ENCODE results near the gene IQCN.

IQCN gene

DNA sequence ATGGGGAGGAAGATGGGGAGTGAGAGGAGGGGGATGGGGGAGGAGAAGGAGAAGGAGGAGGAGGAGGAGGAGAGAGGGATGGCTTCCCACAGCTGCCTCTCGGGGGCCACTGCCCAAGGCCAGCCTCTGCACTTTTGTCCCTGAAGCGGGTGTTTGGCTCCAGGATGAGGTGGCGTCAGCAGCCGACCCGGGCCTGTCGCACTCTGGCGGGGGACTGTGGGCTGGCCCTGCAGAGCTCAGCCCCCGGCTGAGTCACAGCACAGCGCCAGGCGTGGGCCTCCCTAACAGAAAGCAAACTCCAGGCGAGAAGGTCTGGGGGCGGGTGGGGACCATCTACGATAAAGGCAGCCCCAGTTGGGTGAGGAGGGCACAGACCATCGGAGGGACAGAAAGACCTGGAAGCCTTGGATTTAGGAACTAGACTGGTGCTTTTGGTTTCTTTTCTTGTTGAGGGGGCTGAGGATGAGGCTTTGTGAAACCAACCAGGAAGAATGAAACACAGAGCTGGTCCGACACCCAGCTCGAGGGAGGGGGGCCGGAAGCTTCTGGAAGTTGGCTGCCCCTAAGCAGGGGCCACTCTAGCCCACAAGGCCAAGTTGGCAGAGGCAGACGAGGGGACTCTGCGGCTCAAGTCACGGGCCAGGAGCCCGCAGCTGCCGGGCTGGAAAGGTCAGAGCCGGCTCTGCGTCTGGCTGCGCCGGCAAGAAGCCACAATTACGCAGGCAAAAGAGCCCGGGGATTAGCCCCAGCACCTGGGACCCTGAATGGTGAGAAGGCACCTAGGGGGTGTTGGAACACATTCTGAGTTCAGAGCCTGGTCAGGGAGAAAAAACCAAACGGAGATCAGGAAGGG, 30.4 kb upstream of the IQCN start (continued):
- TF ChIP-seq, protein P1, sequence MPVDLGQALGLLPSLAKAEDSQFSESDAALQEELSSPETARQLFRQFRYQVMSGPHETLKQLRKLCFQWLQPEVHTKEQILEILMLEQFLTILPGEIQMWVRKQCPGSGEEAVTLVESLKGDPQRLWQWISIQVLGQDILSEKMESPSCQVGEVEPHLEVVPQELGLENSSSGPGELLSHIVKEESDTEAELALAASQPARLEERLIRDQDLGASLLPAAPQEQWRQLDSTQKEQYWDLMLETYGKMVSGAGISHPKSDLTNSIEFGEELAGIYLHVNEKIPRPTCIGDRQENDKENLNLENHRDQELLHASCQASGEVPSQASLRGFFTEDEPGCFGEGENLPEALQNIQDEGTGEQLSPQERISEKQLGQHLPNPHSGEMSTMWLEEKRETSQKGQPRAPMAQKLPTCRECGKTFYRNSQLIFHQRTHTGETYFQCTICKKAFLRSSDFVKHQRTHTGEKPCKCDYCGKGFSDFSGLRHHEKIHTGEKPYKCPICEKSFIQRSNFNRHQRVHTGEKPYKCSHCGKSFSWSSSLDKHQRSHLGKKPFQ (tag by site-specific recombination; IDR thresholded peaks at IDR 0.05), result no peak
- TF ChIP-seq, protein P2, sequence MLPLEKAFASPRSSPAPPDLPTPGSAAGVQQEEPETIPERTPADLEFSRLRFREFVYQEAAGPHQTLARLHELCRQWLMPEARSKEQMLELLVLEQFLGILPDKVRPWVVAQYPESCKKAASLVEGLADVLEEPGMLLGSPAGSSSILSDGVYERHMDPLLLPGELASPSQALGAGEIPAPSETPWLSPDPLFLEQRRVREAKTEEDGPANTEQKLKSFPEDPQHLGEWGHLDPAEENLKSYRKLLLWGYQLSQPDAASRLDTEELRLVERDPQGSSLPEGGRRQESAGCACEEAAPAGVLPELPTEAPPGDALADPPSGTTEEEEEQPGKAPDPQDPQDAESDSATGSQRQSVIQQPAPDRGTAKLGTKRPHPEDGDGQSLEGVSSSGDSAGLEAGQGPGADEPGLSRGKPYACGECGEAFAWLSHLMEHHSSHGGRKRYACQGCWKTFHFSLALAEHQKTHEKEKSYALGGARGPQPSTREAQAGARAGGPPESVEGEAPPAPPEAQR (tag by site-specific recombination; IDR thresholded peaks at IDR 0.05), result no peak
- TF ChIP-seq ZNF138 (tag by site-specific recombination; IDR thresholded peaks at IDR 0.05; ENCODE audit: borderline replicate concordance) (no peak), SCRT1 (tag by site-specific recombination; IDR thresholded peaks at IDR 0.05; ENCODE audit: borderline replicate concordance) (no peak), ZBTB1 (tag by site-specific recombination; IDR thresholded peaks at IDR 0.05) (peak; percentile 70; the same call in 1 of the 2 replicates), ZNF311 (tag by site-specific recombination; IDR thresholded peaks at IDR 0.05; ENCODE audit: borderline replicate concordance) (no peak), ZSCAN30 (tag by site-specific recombination; IDR thresholded peaks at IDR 0.05) (no peak), ZNF747 (tag by site-specific recombination; IDR thresholded peaks at IDR 0.05) (no peak), ZNF155 (tag by site-specific recombination; IDR thresholded peaks at IDR 0.05) (no peak), REPIN1 (tag by site-specific recombination; IDR thresholded peaks at IDR 0.05; ENCODE audit: low read depth) (no peak), ZNF184 (tag by site-specific recombination; IDR thresholded peaks at IDR 0.05) (no peak), ZNF585B (tag by site-specific recombination; IDR thresholded peaks at IDR 0.05) (no peak), KLF9 (tag by site-specific recombination; IDR thresholded peaks at IDR 0.05; ENCODE audit: low read depth) (0 out of 2 replicates have a peak, but pooled peaks have one; percentile 17), ZFP69B (tag by site-specific recombination; IDR thresholded peaks at IDR 0.05) (peak; percentile 61; the same call in 1 of the 2 replicates), OVOL3 (tag by site-specific recombination; IDR thresholded peaks at IDR 0.05) (no peak), ZBTB20 (tag by site-specific recombination; IDR thresholded peaks at IDR 0.05) (peak; percentile 40; the same call in 1 of the 2 replicates), PRDM1 (tag by site-specific recombination; IDR thresholded peaks at IDR 0.05) (0 out of 2 replicates have a peak, but pooled peaks have one; percentile 38), ZNF169 (tag by site-specific recombination; IDR thresholded peaks at IDR 0.05) (no peak), ZNF776 (tag by site-specific recombination; IDR thresholded peaks at IDR 0.05; ENCODE audit: borderline replicate concordance) (no peak), ZNF335 (tag by site-specific recombination; conservative IDR thresholded peaks at IDR 0.05) (peak; percentile 55), ZNF274 (IDR thresholded peaks at IDR 0.05; ENCODE audit: low read length) (no peak), ZNF274 (tag by site-specific recombination; IDR thresholded peaks at IDR 0.05; ENCODE audit: borderline replicate concordance) (no peak), ZNF133 (tag by site-specific recombination; IDR thresholded peaks at IDR 0.05) (no peak), ZNF623 (tag by site-specific recombination; IDR thresholded peaks at IDR 0.05) (peak; percentile 11; the same call in 1 of the 2 replicates), ZNF76 (tag by site-specific recombination; IDR thresholded peaks at IDR 0.05; ENCODE audit: borderline replicate concordance, low read depth) (0 out of 2 replicates have a peak, but pooled peaks have one; percentile 45), ZNF664 (tag by site-specific recombination; IDR thresholded peaks at IDR 0.05) (no peak), GLIS2 (tag by site-specific recombination; IDR thresholded peaks at IDR 0.05) (peak; percentile 83), HOXD13 (CRISPR knock-in tag; IDR thresholded peaks at IDR 0.05; ENCODE audit: borderline replicate concordance) (no peak), ZNF548 (tag by site-specific recombination; IDR thresholded peaks at IDR 0.05) (no peak), FEZF1 (tag by site-specific recombination; IDR thresholded peaks at IDR 0.05) (no peak), ZNF366 (tag by site-specific recombination; conservative IDR thresholded peaks at IDR 0.05) (peak; percentile 94), HOXA7 (CRISPR knock-in tag; IDR thresholded peaks at IDR 0.05; ENCODE audit: borderline replicate concordance) (no peak), WT1 (tag by site-specific recombination; IDR thresholded peaks at IDR 0.05) (peak; percentile 84), GLIS1 (tag by site-specific recombination; IDR thresholded peaks at IDR 0.05) (peak; percentile 68), EGR2 (tag by site-specific recombination; IDR thresholded peaks at IDR 0.05; ENCODE audit: low read depth) (peak; percentile 100), ZNF629 (tag by site-specific recombination; IDR thresholded peaks at IDR 0.05) (peak; percentile 54), ZNF561 (tag by site-specific recombination; IDR thresholded peaks at IDR 0.05; ENCODE audit: borderline replicate concordance) (no peak; the same call in 1 of the 2 replicates)
- TF ChIP-seq, protein P3, sequence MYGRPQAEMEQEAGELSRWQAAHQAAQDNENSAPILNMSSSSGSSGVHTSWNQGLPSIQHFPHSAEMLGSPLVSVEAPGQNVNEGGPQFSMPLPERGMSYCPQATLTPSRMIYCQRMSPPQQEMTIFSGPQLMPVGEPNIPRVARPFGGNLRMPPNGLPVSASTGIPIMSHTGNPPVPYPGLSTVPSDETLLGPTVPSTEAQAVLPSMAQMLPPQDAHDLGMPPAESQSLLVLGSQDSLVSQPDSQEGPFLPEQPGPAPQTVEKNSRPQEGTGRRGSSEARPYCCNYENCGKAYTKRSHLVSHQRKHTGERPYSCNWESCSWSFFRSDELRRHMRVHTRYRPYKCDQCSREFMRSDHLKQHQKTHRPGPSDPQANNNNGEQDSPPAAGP (tag by site-specific recombination; IDR thresholded peaks at IDR 0.05), result peak; percentile 71; the same call in 1 of the 2 replicates
